HG03039 (cell line): ENCODE measurements around the gene AOC2.
A peak's percentile ranks its signal among the peaks of the same experiment; 100 is the strongest.
"Not testable (repeated sequence)": the region's sequence is repeated elsewhere in the genome, so short reads cannot be mapped to it uniquely, and the experiment has no call there.

Experiments
- ATAC-seq: cut with Tn5 transposase; IDR thresholded peaks from one replicate; pipeline ENCODE4 v1.9.1; 2021; ENCODE audit warnings: mild to moderate bottlenecking, moderate library complexity; ENCODE audit not compliant: unreplicated experiment

AOC2 gene

GRCh38 chr17:42832213-42832933, 12.0 kb upstream of the AOC2 start:
- ATAC-seq: no peak

- peak; percentile 82 for ATAC-seq
These were observed 11.2 kb upstream of the AOC2 start, which contains the start of gene PSME3 for GRCh38 chr17:42832934-42833766. Gene PSME3, plus strand, starts transcription at chr17:42833397. Its CDS starts 235 bp downstream, at chr17:42833632.

- ATAC-seq: peak; percentile 6
These were observed 10.5 kb upstream of the AOC2 start for GRCh38 chr17:42833767-42834422.

- ATAC-seq: no peak
These were observed 8.6 kb upstream of the AOC2 start for GRCh38 chr17:42835732-42836131.

- no peak for ATAC-seq
These were observed 2.2 kb upstream of the AOC2 start for GRCh38 chr17:42841975-42842685.

- ATAC-seq: no peak
These were observed 934 bp upstream of the AOC2 start for GRCh38 chr17:42843358-42843934.

- ATAC-seq: no peak
These were observed 578 bp downstream of the AOC2 start for GRCh38 chr17:42844761-42845555.

GRCh38 chr17:42845556-42845917, 1.2 kb downstream of the AOC2 start:
- ATAC-seq: no peak

GRCh38 chr17:42845918-42846593, 1.7 kb downstream of the AOC2 start:
- ATAC-seq: no peak

GRCh38 chr17:42846594-42847280, 2.4 kb downstream of the AOC2 start:
- no peak for ATAC-seq

GRCh38 chr17:42848093-42848492, 3.7 kb downstream of the AOC2 start:
- ATAC-seq: no peak

GRCh38 chr17:42849031-42849430, 4.7 kb downstream of the AOC2 start:
- no peak for ATAC-seq

- no peak for ATAC-seq
These were observed 5.2 kb downstream of the AOC2 start for GRCh38 chr17:42849451-42850181.

- ATAC-seq: no peak
These were observed 6.6 kb downstream of the AOC2 start, which contains the start of gene AOC3 for GRCh38 chr17:42850954-42851353. Gene AOC3, plus strand, starts transcription at chr17:42851199. Its CDS starts 145 bp downstream, at chr17:42851344.

- ATAC-seq: not testable (repeated sequence)
These were observed 7.2 kb downstream of the AOC2 start for GRCh38 chr17:42851371-42852240.

GRCh38 chr17:42852351-42852750, 8.0 kb downstream of the AOC2 start:
- ATAC-seq: no peak

GRCh38 chr17:42853004-42853403, 8.6 kb downstream of the AOC2 start:
- no peak for ATAC-seq
